ENCODE measurements around the gene BRI3.

DNA sequence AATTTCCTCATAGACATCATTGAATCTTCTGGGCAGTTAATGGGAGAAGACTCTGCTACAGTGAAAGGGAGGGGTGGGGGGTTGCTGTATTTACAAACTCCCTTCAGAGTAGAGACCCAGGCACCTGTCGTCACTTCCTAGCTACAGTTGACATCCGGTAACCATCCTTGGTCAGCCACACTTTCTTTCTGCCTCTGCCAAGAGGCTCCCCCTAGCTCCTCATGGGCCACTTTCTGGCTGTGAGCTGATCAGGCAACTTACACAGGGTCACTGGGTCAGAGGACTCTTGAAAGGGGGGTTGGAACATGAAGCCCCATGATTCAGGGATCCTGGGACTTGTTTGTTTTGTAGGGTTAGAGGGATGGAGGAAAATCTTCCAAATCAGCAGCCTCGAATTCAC is 30.7 kb upstream of the BRI3 start:
- no peak for TF ChIP-seq LEF1 (IDR thresholded peaks at IDR 0.05; ENCODE audit: borderline replicate concordance)
- TF ChIP-seq HDGF (IDR thresholded peaks at IDR 0.05; ENCODE audit: borderline replicate concordance): no peak
